Natural killer cell (primary cell): Measurements from ENCODE around the gene PGLYRP1. TPM values are rescaled to one million over a fixed set of nuclear protein-coding genes. Genes with fewer than 3 reads are reported as not detected.

Source experiments
- ATAC-seq, 3 donors: fragments of 150-1000 bp in 2 of 3; fragments of 200-7000 bp in 1 of 3; cut with Tn5 transposase; 1 replicate in 1 of 3; 2 replicates in 2 of 3; pipeline ENCODE4 v1.10.0; 2021; ENCODE audit warnings: mild to moderate bottlenecking in 2 of 3, moderate library complexity in 2 of 3
- DNase-seq, 2 donors: peaks; one replicate each; pipeline versions ENCODE4 v3.0.0 to v3.0.0-alpha.2; 2013 to 2021; ENCODE audit warnings: mixed read lengths in 1 of 2
- H3K27ac ChIP-seq: one replicate; pipeline ENCODE4 v1.5.1; 2013; ENCODE audit warnings: mild to moderate bottlenecking, low read length
- H3K27me3 ChIP-seq: one replicate; pipeline ENCODE4 v1.6.1; 2013; ENCODE audit warnings: low read length; ENCODE audit not compliant: control insufficient read depth, insufficient read depth
- H3K36me3 ChIP-seq: one replicate; pipeline ENCODE4 v1.6.1; 2013; ENCODE audit warnings: low read length; ENCODE audit not compliant: control insufficient read depth, insufficient read depth
- H3K4me1 ChIP-seq: one replicate; pipeline ENCODE4 v1.6.1; 2013; ENCODE audit warnings: low read length; ENCODE audit not compliant: control insufficient read depth, insufficient read depth
- H3K4me3 ChIP-seq: one replicate; pipeline ENCODE4 v1.5.1; 2013; ENCODE audit warnings: low read length
- H3K9me3 ChIP-seq: one replicate; pipeline ENCODE4 v1.6.1; 2013; ENCODE audit warnings: low read length; ENCODE audit not compliant: control insufficient read depth, insufficient read depth
- H3K27ac Mint-ChIP-seq, 2 donors: one replicate each; pipeline ENCODE4 v1.8.0; 2022; ENCODE audit warnings: mild to moderate bottlenecking in 2 of 2, mixed read lengths in 2 of 2, moderate library complexity in 1 of 2
- H3K27me3 Mint-ChIP-seq, 2 donors: one replicate each; pipeline ENCODE4 v1.8.0; 2022; ENCODE audit warnings: low read depth in 2 of 2, mixed read lengths in 2 of 2
- H3K36me3 Mint-ChIP-seq: one replicate; pipeline ENCODE4 v1.8.0; 2022; ENCODE audit warnings: mixed read lengths
- H3K4me1 Mint-ChIP-seq, 2 donors: one replicate each; pipeline ENCODE4 v1.8.0; 2022; ENCODE audit warnings: mixed read lengths in 2 of 2
- H3K4me3 Mint-ChIP-seq: one replicate; pipeline ENCODE4 v1.8.0; 2022; ENCODE audit warnings: mild to moderate bottlenecking, moderate library complexity, mixed read lengths
- H3K9me3 Mint-ChIP-seq, 2 donors: one replicate each; pipeline ENCODE4 v1.8.0; 2022; ENCODE audit warnings: mixed read lengths in 2 of 2
- WGBS: methylation state at CpG from one replicate; pipeline ENCODE4 v1.1.7; 2013; ENCODE audit warnings: missing lambda C conversion rate; ENCODE audit not compliant: insufficient coverage; 5-methylcytosine and 5-hydroxymethylcytosine counted together
- intact Hi-C: fragments of 100-400 bp; cut with micrococcal nuclease; formaldehyde crosslinking; loops from one replicate; pipeline ENCODE4 v1.14.2; 2022
- total RNA-seq, 4 donors: library from RNA; stranded (reverse); fragments of 120-200 nt in 1 of 4; gene quantifications; one replicate each; pipeline versions ENCODE4 v1.2.3 to v1.2.4, GENCODE V29; 2013 to 2022
- TF ChIP-seq, protein P1 (sequence below): fragments of 200-600 bp; IDR thresholded peaks from one replicate; pipeline ENCODE4 v1.8.0; 2022; ENCODE audit warnings: antibody characterized with exemption

Gene PGLYRP1
- total RNA-seq, 3 donors from 2014 or later (not counting 1 experiment from before 2014, with no cell fraction given): 0.55 TPM; not detected in 2

DNA sequence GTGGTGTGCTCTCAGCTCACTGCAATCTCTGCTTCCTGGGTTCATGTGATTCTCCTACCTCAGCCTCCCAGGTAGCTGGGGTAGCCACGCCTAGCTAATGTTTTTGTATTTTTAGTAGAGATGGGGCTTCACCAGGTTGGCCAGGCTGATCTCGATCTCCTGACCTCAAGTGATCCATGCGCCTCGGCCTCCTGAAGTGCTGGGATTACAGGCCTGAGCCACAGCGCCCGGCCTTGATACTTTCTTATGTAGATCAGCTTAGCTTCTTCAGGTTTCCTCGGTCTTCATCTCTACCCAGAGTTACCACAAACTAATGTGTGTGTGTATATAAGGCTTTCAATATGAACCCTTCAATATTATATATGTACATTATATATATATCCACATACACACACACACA lies 37.5 kb downstream of the PGLYRP1 start:
- 89% methylated on average over 4 of the region's 7 CpGs for WGBS
- intact Hi-C loops: no loop called here
- TF ChIP-seq, protein P1, sequence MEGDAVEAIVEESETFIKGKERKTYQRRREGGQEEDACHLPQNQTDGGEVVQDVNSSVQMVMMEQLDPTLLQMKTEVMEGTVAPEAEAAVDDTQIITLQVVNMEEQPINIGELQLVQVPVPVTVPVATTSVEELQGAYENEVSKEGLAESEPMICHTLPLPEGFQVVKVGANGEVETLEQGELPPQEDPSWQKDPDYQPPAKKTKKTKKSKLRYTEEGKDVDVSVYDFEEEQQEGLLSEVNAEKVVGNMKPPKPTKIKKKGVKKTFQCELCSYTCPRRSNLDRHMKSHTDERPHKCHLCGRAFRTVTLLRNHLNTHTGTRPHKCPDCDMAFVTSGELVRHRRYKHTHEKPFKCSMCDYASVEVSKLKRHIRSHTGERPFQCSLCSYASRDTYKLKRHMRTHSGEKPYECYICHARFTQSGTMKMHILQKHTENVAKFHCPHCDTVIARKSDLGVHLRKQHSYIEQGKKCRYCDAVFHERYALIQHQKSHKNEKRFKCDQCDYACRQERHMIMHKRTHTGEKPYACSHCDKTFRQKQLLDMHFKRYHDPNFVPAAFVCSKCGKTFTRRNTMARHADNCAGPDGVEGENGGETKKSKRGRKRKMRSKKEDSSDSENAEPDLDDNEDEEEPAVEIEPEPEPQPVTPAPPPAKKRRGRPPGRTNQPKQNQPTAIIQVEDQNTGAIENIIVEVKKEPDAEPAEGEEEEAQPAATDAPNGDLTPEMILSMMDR: no peak
- H3K4me1 ChIP-seq: no peaks in the 10 kb centered on the region
- peaks cover 18 to 24% of the 10 kb centered on the region in 2 donors for H3K27me3 Mint-ChIP-seq
- no peaks in the 10 kb centered on the region for H3K4me1 Mint-ChIP-seq
- no peaks in the 10 kb centered on the region for H3K36me3 ChIP-seq
- ATAC-seq: no peak
- no peak overlapping the region for H3K4me3 ChIP-seq
- no peak overlapping the region for H3K4me3 Mint-ChIP-seq
- peaks cover 2% of the 10 kb centered on the region for H3K27me3 ChIP-seq
- H3K9me3 Mint-ChIP-seq: no peaks in the 10 kb centered on the region
- H3K27ac ChIP-seq: no peak overlapping the region
- no peaks in the 10 kb centered on the region for H3K36me3 Mint-ChIP-seq
- no peaks in the 10 kb centered on the region for H3K9me3 ChIP-seq
- H3K27ac Mint-ChIP-seq: no peak overlapping the region
- no peak for DNase-seq

- TF ChIP-seq, protein P1: no peak
- no peak overlapping the region for H3K27ac ChIP-seq
- H3K4me1 ChIP-seq: no peaks in the 10 kb centered on the region
- Mint-ChIP-seq H3K9me3 (no peaks in the 10 kb centered on the region), H3K4me3 (no peak overlapping the region), H3K27me3 (peaks cover 19 to 20% of the 10 kb centered on the region in 2 donors), H3K4me1 (no peaks in the 10 kb centered on the region), H3K27ac (no peak overlapping the region), H3K36me3 (no peaks in the 10 kb centered on the region)
- H3K36me3 ChIP-seq: no peaks in the 10 kb centered on the region
- intact Hi-C loops: no loop called here
- ATAC-seq: no peak
- DNase-seq: no peak
- WGBS: 61% methylated on average over 2 of the region's 2 CpGs
- no peak overlapping the region for H3K4me3 ChIP-seq
- H3K9me3 ChIP-seq: no peaks in the 10 kb centered on the region
- H3K27me3 ChIP-seq: peaks cover 2% of the 10 kb centered on the region
These were observed 41.5 kb downstream of the PGLYRP1 start for GRCh38 chr19:45981350-45981749.

- Mint-ChIP-seq H3K27me3 (peaks cover 31 to 37% of the 10 kb centered on the region in 2 donors), H3K27ac (no peak overlapping the region)
- WGBS: 75% methylated on average over 7 of the region's 7 CpGs
These were observed 44.7 kb downstream of the PGLYRP1 start for GRCh38 chr19:45978156-45978555.

GRCh38 chr19:45976178-45976577 lies 46.7 kb downstream of the PGLYRP1 start:
- TF ChIP-seq, protein P1: no peak
- ATAC-seq (no peak), DNase-seq (no peak)
- peaks cover 23% of the 10 kb centered on the region for H3K4me1 ChIP-seq
- no peaks in the 10 kb centered on the region for H3K9me3 Mint-ChIP-seq
- H3K27me3 ChIP-seq: peaks cover 32% of the 10 kb centered on the region
- H3K4me3 ChIP-seq: no peak overlapping the region
- H3K4me1 Mint-ChIP-seq: peaks cover 8 to 14% of the 10 kb centered on the region in 2 donors
- intact Hi-C loops: no loop called here
- H3K36me3 ChIP-seq: no peaks in the 10 kb centered on the region
- no peaks in the 10 kb centered on the region for H3K36me3 Mint-ChIP-seq
- H3K9me3 ChIP-seq: peaks cover 3% of the 10 kb centered on the region
- no peak overlapping the region for H3K27ac ChIP-seq
- H3K4me3 Mint-ChIP-seq: no peak overlapping the region
- no peak overlapping the region for H3K27ac Mint-ChIP-seq
- H3K27me3 Mint-ChIP-seq: peaks cover 45 to 47% of the 10 kb centered on the region in 2 donors
- 52% methylated on average over 14 of the region's 14 CpGs for WGBS

More at GRCh38 chr19:45978156-45978555, 44.7 kb downstream of the PGLYRP1 start:
- H3K9me3 Mint-ChIP-seq: no peaks in the 10 kb centered on the region
- Histone ChIP-seq H3K27me3 (peaks cover 16% of the 10 kb centered on the region), H3K27ac (no peak overlapping the region), H3K4me1 (peaks cover 7% of the 10 kb centered on the region), H3K4me3 (no peak overlapping the region), H3K9me3 (no peaks in the 10 kb centered on the region), H3K36me3 (no peaks in the 10 kb centered on the region)
- H3K4me3 Mint-ChIP-seq: no peak overlapping the region
- no peaks in the 10 kb centered on the region for H3K36me3 Mint-ChIP-seq
- no peak for DNase-seq
- no peaks in the 10 kb centered on the region for H3K4me1 Mint-ChIP-seq
- TF ChIP-seq, protein P1: no peak
- intact Hi-C loops: no loop called here
- ATAC-seq: no peak
